Spinal cord (tissue), 4 donors: Measurements from ENCODE around the gene TTC23. TPM values are rescaled to one million over a fixed set of nuclear protein-coding genes. Genes with fewer than 3 reads are reported as not detected.

Experiments used
- polyA plus RNA-seq, 2 donors: library from polyadenylated mRNA; unstranded; fragments of 120-200 nt; gene quantifications; one replicate each; pipeline ENCODE4 v1.2.1, GENCODE V29; 2013; ENCODE audit not compliant: insufficient read length in 2 of 2
- total RNA-seq, 2 donors: library from RNA; depleted of rRNA in 1 of 2; stranded (reverse); fragments of 120-200 nt in 1 of 2; fragments of >200 nt in 1 of 2; gene quantifications; one replicate each; pipeline versions ENCODE4 v1.2.3 to v1.2.4, GENCODE V29; 2013 to 2014

TTC23 gene
- total and polyA plus RNA-seq, 4 donors = 14.8 to 23.8 (median 19.0) TPM

Other genes with a start within 250 kb of the TTC23 start
- gene PGPEP1L, start 241.8 kb downstream of the TTC23 start, total RNA-seq = under 1 TPM in 1 of 2 donors, not detected in 1; 0.20 TPM
- gene PGPEP1L, start 241.8 kb downstream of the TTC23 start, polyA plus RNA-seq = under 1 TPM in 1 of 2 donors, not detected in 1; 0.42 TPM
- gene SYNM, start 144.5 kb downstream of the TTC23 start, total RNA-seq = 10 to 100 TPM; 14.1 to 32.5 TPM
- gene SYNM, start 144.5 kb downstream of the TTC23 start, polyA plus RNA-seq = 10 to 100 TPM; 26.8 to 30.1 TPM
- 10 to 100 TPM; 33.6 to 36.1 TPM for gene LRRC28, start 1.9 kb upstream of the TTC23 start, total RNA-seq
- gene LRRC28, start 1.9 kb upstream of the TTC23 start, polyA plus RNA-seq = 10 to 100 TPM; 29.6 to 33.3 TPM